Right cardiac atrium (tissue), 5 donors: ENCODE data around the gene CDIPT. TPM values are rescaled to one million over a fixed set of nuclear protein-coding genes. Genes with fewer than 3 reads are reported as not detected.

Experiments
- ATAC-seq, 2 donors: fragments of 200-7000 bp; cut with Tn5 transposase; one replicate each; pipeline versions ENCODE4 v1.8.0 to v1.9.1; 2020; ENCODE audit warnings: moderate library complexity in 2 of 2, mild to moderate bottlenecking in 1 of 2
- DNase-seq, 3 donors: peaks; one replicate each; pipeline ENCODE4 v3.0.0-alpha.2; 2020
- H3K27ac ChIP-seq: one replicate; pipeline ENCODE4 v1.5.1; 2013; ENCODE audit warnings: mild to moderate bottlenecking, low read length, control low read depth, moderate library complexity
- H3K27me3 ChIP-seq: one replicate; pipeline ENCODE4 v1.6.1; 2013; ENCODE audit not compliant: control insufficient read depth, insufficient read depth
- H3K4me1 ChIP-seq: one replicate; pipeline ENCODE4 v1.6.1; 2013; ENCODE audit warnings: low read length; ENCODE audit not compliant: control insufficient read depth, insufficient read depth
- H3K4me3 ChIP-seq: one replicate; pipeline ENCODE4 v1.5.1; 2013; ENCODE audit warnings: low read length, control low read depth
- H3K9me3 ChIP-seq: one replicate; pipeline ENCODE4 v1.6.1; 2013; ENCODE audit warnings: low read length; ENCODE audit not compliant: control insufficient read depth
- WGBS: extraction: QIAGEN DNeasy Blood & Tissue Kit; methylation state at CpG from one replicate; pipeline ENCODE4 v1.1.7; 2013; 5-methylcytosine and 5-hydroxymethylcytosine counted together
- intact Hi-C, 4 donors: fragments of 100-400 bp; cut with DNase I; formaldehyde crosslinking; loops; one replicate each; pipeline versions ENCODE4 v1.11.0 to v1.14.0; 2022 to 2023
- polyA plus RNA-seq: library from polyadenylated mRNA; stranded (reverse); fragments of 200-250 nt; gene quantifications from one replicate; pipeline ENCODE4 v1.2.3, GENCODE V29; 2013
- total RNA-seq, 4 donors: library from RNA; stranded (reverse); fragmentation: NEBNext Ultra II Directional; extraction: Animal tissue kit (Norgen Biotek cat#: 25700); gene quantifications; one replicate each; pipeline ENCODE4 v1.2.1, GENCODE V29; 2021
- donor health status: healthy with polysubstance abuse.
- donor health status: DM: no; HTN: yes; CAD: no.
- donor health status: DM: no; HTN: no; CAD: no.
- donor health status: DM: no; HTN: yes; CAD: no; lungs with severe emphysema.
- donor health status: DM: yes; HTN: yes; CAD: no.

CDIPT gene
- total and polyA plus RNA-seq, 5 donors, result 86.7 to 109 (median 101) TPM

DNA sequence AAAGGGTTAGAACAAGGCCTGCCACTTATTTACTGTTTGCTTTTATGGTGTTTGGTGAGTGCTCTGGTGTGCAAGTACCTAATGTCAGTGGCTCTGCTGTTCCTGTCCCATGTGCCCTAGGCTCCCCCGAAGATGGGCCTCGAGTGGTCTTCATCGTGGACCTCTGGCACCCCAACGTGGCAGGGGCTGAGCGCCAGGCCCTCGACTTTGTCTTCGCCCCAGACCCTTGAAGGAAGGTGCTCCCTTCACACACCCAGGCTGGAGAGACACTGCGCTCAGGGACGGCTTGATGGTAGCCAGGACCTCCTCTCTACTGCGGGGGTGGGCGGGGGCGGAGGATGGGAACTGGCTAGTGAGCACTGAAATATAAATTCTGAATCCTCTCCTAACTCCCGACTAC lies 42.6 kb upstream of the CDIPT start:
- intact Hi-C loops, result no loop called here
- H3K27me3 ChIP-seq, result no peaks in the 10 kb centered on the region
- 81% methylated on average over 13 of the region's 13 CpGs for WGBS
- no peaks in the 10 kb centered on the region for H3K9me3 ChIP-seq
- ATAC-seq, result no peak
- no peak overlapping the region for H3K4me3 ChIP-seq
- H3K27ac ChIP-seq, result no peak overlapping the region
- DNase-seq, result no peak
- H3K4me1 ChIP-seq, result no peaks in the 10 kb centered on the region

DNA sequence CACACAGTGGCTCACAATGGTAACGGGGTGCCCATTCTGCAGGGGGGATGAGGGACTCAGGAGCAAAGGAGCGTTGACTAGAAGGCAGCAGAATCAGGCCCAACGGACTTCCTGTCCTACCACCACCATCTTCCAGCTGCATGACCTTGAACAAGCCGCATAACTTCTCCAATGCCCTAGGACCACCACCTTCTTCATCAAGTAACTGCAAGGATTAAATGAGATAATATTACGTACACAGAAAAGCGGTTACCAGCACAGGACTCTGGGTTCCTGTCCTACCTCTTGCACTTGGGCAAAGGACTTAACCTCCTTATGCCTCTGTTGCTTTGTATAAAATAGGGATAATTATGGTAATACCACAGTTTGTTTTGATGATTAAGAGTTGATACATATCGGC lies 41.9 kb upstream of the CDIPT start:
- no peak for ATAC-seq

DNA sequence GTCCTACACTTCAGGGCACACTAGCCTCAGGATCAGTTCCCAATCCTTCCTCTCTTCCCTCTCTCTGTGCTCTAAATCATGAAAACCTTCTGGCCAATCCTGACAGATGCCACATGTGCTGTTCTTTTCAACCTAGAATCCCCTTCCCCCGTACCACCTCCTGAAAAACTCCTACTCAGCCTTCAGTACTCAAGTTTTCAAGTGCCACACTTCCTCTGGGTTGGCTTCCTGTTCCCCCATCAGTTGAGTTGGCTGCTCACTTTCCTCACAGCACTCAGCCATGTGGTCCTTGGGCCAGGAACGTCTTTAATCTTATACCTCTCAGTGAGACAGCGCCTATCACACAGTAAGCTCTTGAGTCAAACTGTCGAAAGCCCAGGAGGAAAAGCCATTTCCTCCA lies 40.6 kb upstream of the CDIPT start:
- intact Hi-C loops, result no loop called here
- Histone ChIP-seq H3K27me3 (no peaks in the 10 kb centered on the region), H3K9me3 (no peaks in the 10 kb centered on the region), H3K4me3 (no peak overlapping the region), H3K4me1 (no peaks in the 10 kb centered on the region), H3K27ac (no peak overlapping the region)
- no peak for DNase-seq
- no peak for ATAC-seq
- 58% methylated on average over 4 of the region's 4 CpGs for WGBS

More for the DNA sequence above, 41.9 kb upstream of the CDIPT start:
- Histone ChIP-seq H3K27me3 (no peaks in the 10 kb centered on the region), H3K27ac (no peak overlapping the region), H3K9me3 (no peaks in the 10 kb centered on the region), H3K4me1 (no peaks in the 10 kb centered on the region), H3K4me3 (no peak overlapping the region)
- intact Hi-C loops, result no loop called here
- no peak for DNase-seq
- 92% methylated on average over 7 of the region's 7 CpGs for WGBS

GRCh38 chr16:29901607-29901945 lies 38.5 kb upstream of the CDIPT start:
- no peaks in the 10 kb centered on the region for H3K9me3 ChIP-seq
- intact Hi-C loops, result no loop called here
- H3K4me1 ChIP-seq, result no peaks in the 10 kb centered on the region
- no peak for ATAC-seq
- WGBS, result 87% methylated on average over 19 of the region's 19 CpGs
- no peak overlapping the region for H3K27ac ChIP-seq
- H3K27me3 ChIP-seq, result no peaks in the 10 kb centered on the region
- no peak overlapping the region for H3K4me3 ChIP-seq
- DNase-seq, result no peak

DNA sequence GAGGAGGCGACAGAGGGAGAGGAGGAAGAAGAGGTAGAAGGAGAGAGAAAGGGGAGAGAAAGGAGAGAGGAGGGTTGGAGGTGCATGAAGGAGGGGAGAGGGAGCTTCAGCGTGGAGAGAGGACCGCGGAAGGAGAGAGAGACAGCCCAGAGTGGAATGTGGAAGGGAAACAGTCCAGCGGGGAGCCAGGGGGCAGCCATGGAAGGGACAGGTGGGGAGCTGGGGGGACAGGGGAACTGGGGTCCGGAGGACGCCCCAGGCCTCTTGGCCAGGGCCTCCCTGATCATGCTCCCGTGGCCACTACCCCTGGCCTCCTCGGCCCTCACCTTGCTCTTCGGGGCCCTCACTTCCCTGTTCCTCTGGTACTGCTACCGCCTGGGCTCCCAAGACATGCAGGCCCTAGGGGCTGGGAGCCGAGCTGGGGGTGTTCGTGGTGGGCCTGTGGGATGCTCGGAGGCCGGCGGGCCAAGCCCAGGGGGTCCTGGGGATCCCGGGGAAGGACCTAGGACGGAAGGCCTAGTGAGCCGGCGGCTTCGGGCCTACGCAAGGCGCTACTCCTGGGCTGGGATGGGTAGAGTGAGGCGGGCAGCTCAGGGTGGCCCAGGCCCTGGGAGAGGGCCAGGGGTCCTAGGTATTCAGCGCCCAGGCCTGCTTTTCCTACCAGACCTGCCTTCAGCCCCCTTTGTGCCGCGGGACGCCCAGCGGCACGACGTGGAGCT lies 38.0 kb upstream of the CDIPT start:
- Histone ChIP-seq H3K27ac (no peak overlapping the region), H3K4me3 (no peak overlapping the region), H3K9me3 (no peaks in the 10 kb centered on the region), H3K4me1 (no peaks in the 10 kb centered on the region), H3K27me3 (no peaks in the 10 kb centered on the region)
- WGBS, result 49% methylated on average over 31 of the region's 31 CpGs
- ATAC-seq (no peak), DNase-seq (no peak)
- intact Hi-C loops, result no loop called here

- WGBS, result under 1% methylated on average over 67 of the region's 67 CpGs
Measured at GRCh38 chr16:29900102-29900887, 37.3 kb upstream of the CDIPT start, which contains the start of gene ASPHD1. Gene ASPHD1 (plus strand): TSS chr16:29900488. CDS start chr16:29900972, 484 bp downstream.

GRCh38 chr16:29899516-29900101 lies 36.6 kb upstream of the CDIPT start, which contains the start of gene SEZ6L2:
Gene SEZ6L2 (minus strand): TSS chr16:29899550. CDS start chr16:29899019, 531 bp downstream.
- Histone ChIP-seq H3K4me3 (peak within 1 kb of the TSS; percentile 69), H3K4me1 (no peaks in the 10 kb centered on the region), H3K9me3 (no peaks in the 10 kb centered on the region), H3K27me3 (no peaks in the 10 kb centered on the region), H3K27ac (no peak within 1 kb of the TSS)
- DNase-seq, result peak; percentile 51 to 75 (median 74)
- under 1% methylated on average over 29 of the region's 29 CpGs for WGBS
- ATAC-seq, result peak; percentile 64 to 70
- intact Hi-C loops, result no loop called here

More at GRCh38 chr16:29900102-29900887, 37.3 kb upstream of the CDIPT start, which contains the start of gene ASPHD1:
- Histone ChIP-seq H3K4me1 (no peaks in the 10 kb centered on the region), H3K27me3 (no peaks in the 10 kb centered on the region), H3K27ac (no peak within 1 kb of the TSS), H3K9me3 (no peaks in the 10 kb centered on the region), H3K4me3 (peak within 1 kb of the TSS; percentile 69)
- DNase-seq (peak; percentile 73 to 91 (median 89)), ATAC-seq (peak; percentile 85 to 90)
- intact Hi-C loops, result no loop called here

- intact Hi-C loops, result no loop called here
- H3K27me3 ChIP-seq, result no peaks in the 10 kb centered on the region
- H3K4me1 ChIP-seq, result no peaks in the 10 kb centered on the region
- ATAC-seq (peak in 1 of 2 donors; percentile 14), DNase-seq (no peak)
- H3K27ac ChIP-seq, result no peak overlapping the region
- H3K4me3 ChIP-seq, result peak overlapping the region; percentile 21
- no peaks in the 10 kb centered on the region for H3K9me3 ChIP-seq
- 2% methylated on average over 25 of the region's 25 CpGs for WGBS
Measured at GRCh38 chr16:29898804-29899515, 35.9 kb upstream of the CDIPT start.

DNA sequence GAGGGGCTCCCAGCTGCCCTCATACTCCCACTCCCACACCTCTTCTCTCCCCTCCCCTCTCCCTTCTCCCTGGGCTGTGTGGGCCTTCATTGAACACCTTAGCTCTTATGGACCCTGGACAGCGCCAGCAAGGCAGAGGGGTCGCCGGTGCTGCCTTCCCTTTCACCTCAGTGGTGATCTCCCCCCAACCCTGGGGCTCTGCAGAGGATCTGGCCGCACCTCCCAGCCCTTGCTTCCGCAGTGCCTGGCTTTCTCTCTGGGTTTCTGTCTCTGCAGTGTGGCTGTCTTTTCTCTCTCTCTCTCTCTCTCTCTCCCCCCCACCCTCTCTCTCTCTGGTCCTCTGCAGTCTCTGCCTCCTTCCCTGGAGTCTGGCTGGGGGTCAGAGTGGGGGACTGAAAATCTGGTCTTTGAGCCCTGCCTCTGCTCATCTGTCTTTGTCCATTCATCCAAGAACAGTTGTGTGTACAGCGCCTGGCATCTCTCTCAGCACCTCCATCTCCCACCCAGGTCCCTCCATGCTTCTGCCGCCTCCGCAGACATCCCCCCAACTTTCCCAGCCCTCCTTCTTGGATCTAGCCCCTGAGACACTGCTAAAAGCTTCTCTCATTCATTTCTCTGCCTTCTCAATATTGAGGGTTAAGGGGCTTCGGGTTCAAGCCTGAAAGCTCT lies 35.2 kb upstream of the CDIPT start:
- Histone ChIP-seq H3K27ac (no peak overlapping the region), H3K4me3 (no peak overlapping the region), H3K9me3 (no peaks in the 10 kb centered on the region), H3K27me3 (no peaks in the 10 kb centered on the region), H3K4me1 (no peaks in the 10 kb centered on the region)
- intact Hi-C loops, result no loop called here
- ATAC-seq (no peak), DNase-seq (no peak)
- 8% methylated on average over 9 of the region's 9 CpGs for WGBS

GRCh38 chr16:29897333-29897732 lies 34.3 kb upstream of the CDIPT start:
- H3K27ac ChIP-seq, result no peak overlapping the region
- no peaks in the 10 kb centered on the region for H3K9me3 ChIP-seq
- 59% methylated on average over 4 of the region's 4 CpGs for WGBS
- no peaks in the 10 kb centered on the region for H3K27me3 ChIP-seq
- no peak overlapping the region for H3K4me3 ChIP-seq
- DNase-seq (no peak), ATAC-seq (no peak)
- intact Hi-C loops, result no loop called here
- H3K4me1 ChIP-seq, result no peaks in the 10 kb centered on the region
